ENCODE results near the gene GAGE12J. TPM values are rescaled to one million over a fixed set of nuclear protein-coding genes. Genes with fewer than 3 reads are reported as not detected.

Gene GAGE12J
- total RNA-seq, 1 experiment from 2014 or later: not detected

GRCh38 chrX:49277535-49277830 lies 44.4 kb upstream of the GAGE12J start:
- ChIA-PET POLR2A (no interaction called here), CTCF (no interaction called here), RAD21 (ENCODE audit: low non-redundant PET in 1 of 2, low total read pairs in 2 of 2, uncharacterized antibody in 2 of 2, unreplicated experiment in 2 of 2) (no interaction called here)
- H3K4me2 ChIP-seq (ENCODE audit: low read length): no peak overlapping the region
- H3K27ac ChIP-seq (ENCODE audit: low read depth, low read length): no peak overlapping the region
- peaks cover 0 to 2% of the 10 kb centered on the region in 2 experiments; a peak in 1 of 4 replicates for H3K4me1 ChIP-seq (ENCODE audit: control insufficient read depth in 1 of 2, insufficient read depth in 2 of 2, low read length in 2 of 2)
- DNase-seq (ENCODE audit: low read depth, low spot score): no peak
- no peak for ATAC-seq
- no peaks in the 10 kb centered on the region for H3K79me2 ChIP-seq (ENCODE audit: insufficient read depth, low read length)
- H2AFZ ChIP-seq (ENCODE audit: low read depth, low read length, poor library complexity, severe bottlenecking): no peak overlapping the region
- H4K20me1 ChIP-seq (ENCODE audit: insufficient read depth): no peaks in the 10 kb centered on the region
- no peaks in the 10 kb centered on the region for H3K9me3 ChIP-seq (ENCODE audit: control insufficient read depth in 1 of 2, insufficient read depth in 1 of 2, low read depth in 1 of 2, low read length in 2 of 2)
- H3K27me3 ChIP-seq (ENCODE audit: insufficient read depth, low read length): no peaks in the 10 kb centered on the region
- H3K9me2 ChIP-seq (ENCODE audit: insufficient read depth): no peaks in the 10 kb centered on the region
- intact Hi-C loops (cut with micrococcal nuclease): no loop called here
- BruUV-seq (replicated peaks): no TSS peak
- H3K36me3 ChIP-seq (ENCODE audit: control insufficient read depth in 1 of 2, insufficient read depth in 2 of 2, low read length in 2 of 2): no peaks in the 10 kb centered on the region
- no peak overlapping the region for H3K9ac ChIP-seq (ENCODE audit: low read length)
- TF ChIP-seq ZNF274 (IDR thresholded peaks at IDR 0.05; ENCODE audit: low read depth, low read length): no peak
- no peak overlapping the region for H3K4me3 ChIP-seq (replicated peaks in 1 of 2; ENCODE audit: low read depth in 1 of 2, low read length in 2 of 2)

GRCh38 chrX:49278081-49278480 lies 43.8 kb upstream of the GAGE12J start:
- H3K4me3 ChIP-seq (replicated peaks in 1 of 2; ENCODE audit: low read depth in 1 of 2, low read length in 2 of 2): no peak overlapping the region
- intact Hi-C loops (cut with micrococcal nuclease): no loop called here
- TF ChIP-seq ZBTB33 (IDR thresholded peaks at IDR 0.05; ENCODE audit: extremely low read depth, insufficient replicate concordance, low read length) (no peak), SIN3A (IDR thresholded peaks at IDR 0.05; ENCODE audit: low read depth) (no peak), TCF7L2 (IDR thresholded peaks at IDR 0.05; ENCODE audit: borderline replicate concordance, extremely low read depth, insufficient read depth, insufficient read length) (no peak), ZFX (IDR thresholded peaks at IDR 0.05) (no peak), YY1 (IDR thresholded peaks at IDR 0.05; ENCODE audit: extremely low read depth, insufficient replicate concordance, low read depth, low read length) (no peak), CBX3 (IDR thresholded peaks at IDR 0.05; ENCODE audit: low read depth) (no peak), CTCF (IDR thresholded peaks at IDR 0.05 in 2 of 3, conservative IDR thresholded peaks at IDR 0.05 in 1 of 3; ENCODE audit: borderline replicate concordance in 1 of 3, insufficient read depth in 1 of 3, low read depth in 2 of 3, low read length in 2 of 3) (no peak), EZH2 (IDR thresholded peaks at IDR 0.05) (no peak), ELF1 (IDR thresholded peaks at IDR 0.05; ENCODE audit: borderline replicate concordance, low read depth) (no peak), EZH2phosphoT487 (IDR thresholded peaks at IDR 0.05; ENCODE audit: borderline replicate concordance) (no peak), ATF3 (IDR thresholded peaks at IDR 0.05) (no peak), POLR2AphosphoS5 (IDR thresholded peaks at IDR 0.05; ENCODE audit: low read depth, low read length) (no peak), JUND (IDR thresholded peaks at IDR 0.05) (no peak), CEBPB (IDR thresholded peaks at IDR 0.05; ENCODE audit: low read depth) (no peak), ZNF274 (IDR thresholded peaks at IDR 0.05; ENCODE audit: low read depth, low read length) (no peak), RAD21 (IDR thresholded peaks at IDR 0.05; ENCODE audit: low read depth) (no peak), SRF (IDR thresholded peaks at IDR 0.05; ENCODE audit: low read depth) (no peak)

More at GRCh38 chrX:49278081-49278480, 43.8 kb upstream of the GAGE12J start:
- ATAC-seq: no peak
- H4K20me1 ChIP-seq (ENCODE audit: insufficient read depth): no peaks in the 10 kb centered on the region
- no peaks in the 10 kb centered on the region for H3K27me3 ChIP-seq (ENCODE audit: insufficient read depth, low read length)
- ChIA-PET RAD21 (ENCODE audit: low non-redundant PET in 1 of 2, low total read pairs in 2 of 2, uncharacterized antibody in 2 of 2, unreplicated experiment in 2 of 2) (no interaction called here), CTCF (no interaction called here), POLR2A (no interaction called here)
- H3K36me3 ChIP-seq (ENCODE audit: control insufficient read depth in 1 of 2, insufficient read depth in 2 of 2, low read length in 2 of 2): no peaks in the 10 kb centered on the region
- no peaks in the 10 kb centered on the region for H3K79me2 ChIP-seq (ENCODE audit: insufficient read depth, low read length)
- H3K9me3 ChIP-seq (ENCODE audit: control insufficient read depth in 1 of 2, insufficient read depth in 1 of 2, low read depth in 1 of 2, low read length in 2 of 2): no peaks in the 10 kb centered on the region
- no peak overlapping the region for H2AFZ ChIP-seq (ENCODE audit: low read depth, low read length, poor library complexity, severe bottlenecking)
- no peak overlapping the region for H3K4me2 ChIP-seq (ENCODE audit: low read length)
- no peak overlapping the region for H3K9ac ChIP-seq (ENCODE audit: low read length)
- H3K27ac ChIP-seq (ENCODE audit: low read depth, low read length): no peak overlapping the region
- no TSS peak for BruUV-seq (replicated peaks)
- peaks cover 0 to 4% of the 10 kb centered on the region in 2 experiments; a peak in 1 of 4 replicates for H3K4me1 ChIP-seq (ENCODE audit: control insufficient read depth in 1 of 2, insufficient read depth in 2 of 2, low read length in 2 of 2)
- no peaks in the 10 kb centered on the region for H3K9me2 ChIP-seq (ENCODE audit: insufficient read depth)
- no peak for DNase-seq (ENCODE audit: low read depth, low spot score)
